CD4-positive, alpha-beta T cell treated with Interleukin-4 for 4 hours (primary cell): ENCODE data around the gene AGMO.

Experiments
- DNase-seq: peaks from one replicate; pipeline ENCODE4 v3.0.0-alpha.2; 2020

The AGMO gene

GRCh38 chr7:15389073-15389472 lies 172.7 kb downstream of the AGMO start:
- DNase-seq, result no peak

GRCh38 chr7:15378494-15379145 lies 183.2 kb downstream of the AGMO start:
- DNase-seq, result no peak

DNA sequence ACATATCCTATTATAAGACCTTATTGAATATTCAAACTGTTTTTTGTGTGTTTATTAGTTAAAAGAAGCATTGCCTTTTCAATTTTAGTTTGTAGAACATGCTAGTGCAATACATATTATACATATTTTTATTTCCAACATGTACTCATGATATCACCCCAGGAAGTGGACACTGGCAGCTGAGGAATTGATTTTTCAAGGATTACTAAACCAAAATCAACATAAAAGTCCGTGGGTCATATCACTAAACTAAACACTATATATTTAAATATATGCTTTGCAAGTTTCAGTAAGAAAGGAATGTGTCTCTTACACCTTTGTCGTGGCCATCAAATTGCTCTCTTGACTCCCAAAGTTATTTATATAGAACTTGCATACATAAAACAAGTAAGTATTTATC lies 185.2 kb downstream of the AGMO start:
- DNase-seq, result no peak

DNA sequence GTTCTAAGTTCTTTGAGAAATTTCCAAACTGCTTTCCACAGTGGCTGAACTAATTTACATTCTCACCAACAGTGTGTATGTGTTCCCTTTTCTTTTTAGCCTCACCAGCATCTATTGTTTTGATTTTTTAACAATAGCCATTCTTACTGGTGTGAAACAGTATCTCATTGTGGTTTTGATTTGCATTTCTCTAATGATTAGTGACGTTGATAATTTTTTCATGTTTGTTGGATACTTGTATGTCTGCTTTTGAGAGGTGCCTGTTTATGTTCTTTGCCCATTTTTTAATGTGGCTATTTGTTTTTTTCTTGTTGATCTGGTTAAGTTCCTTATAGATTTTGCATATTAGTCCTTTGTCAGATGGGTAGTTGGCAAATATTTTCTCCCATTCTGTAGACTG lies 191.4 kb downstream of the AGMO start:
- no peak for DNase-seq

GRCh38 chr7:15368653-15369052 lies 193.2 kb downstream of the AGMO start:
- no peak for DNase-seq

DNA sequence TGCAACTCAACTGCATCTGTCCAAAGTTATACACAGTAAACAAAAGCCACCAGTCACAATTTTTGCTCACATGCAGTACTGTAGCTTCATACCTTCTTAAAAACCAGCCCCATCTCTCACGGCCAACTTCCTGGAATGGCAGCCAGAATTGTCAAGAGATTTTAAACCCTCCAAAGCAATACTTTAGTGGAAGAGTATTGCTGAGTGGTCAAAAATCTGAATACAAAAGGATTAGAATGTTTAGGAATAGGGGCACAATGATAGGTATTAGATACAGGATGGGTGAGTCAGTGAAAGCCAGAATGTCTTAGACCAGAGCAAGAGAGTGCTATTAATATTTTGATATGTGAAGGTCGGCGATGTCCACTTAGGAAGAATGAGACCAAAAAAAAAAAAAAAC lies 193.9 kb downstream of the AGMO start:
- no peak for DNase-seq

DNA sequence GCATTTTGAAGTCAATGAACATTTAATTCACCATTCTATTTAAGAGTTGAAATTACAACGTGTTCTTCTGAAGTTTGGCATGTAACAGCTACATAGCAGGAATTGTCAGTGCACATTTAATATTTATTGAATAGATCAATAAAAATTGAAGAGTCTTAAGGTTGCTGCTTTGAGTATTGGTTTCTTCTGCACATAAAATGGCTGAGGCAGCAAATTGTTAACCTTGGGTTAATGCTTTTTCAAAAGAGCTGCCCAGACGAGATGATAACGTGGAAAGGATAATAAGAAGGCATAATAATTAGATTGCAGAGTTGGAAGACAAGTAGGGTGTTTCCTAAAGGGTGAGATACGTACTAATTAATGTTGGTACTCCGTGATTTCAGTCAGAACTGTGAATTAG lies 203.7 kb downstream of the AGMO start:
- no peak for DNase-seq

DNA sequence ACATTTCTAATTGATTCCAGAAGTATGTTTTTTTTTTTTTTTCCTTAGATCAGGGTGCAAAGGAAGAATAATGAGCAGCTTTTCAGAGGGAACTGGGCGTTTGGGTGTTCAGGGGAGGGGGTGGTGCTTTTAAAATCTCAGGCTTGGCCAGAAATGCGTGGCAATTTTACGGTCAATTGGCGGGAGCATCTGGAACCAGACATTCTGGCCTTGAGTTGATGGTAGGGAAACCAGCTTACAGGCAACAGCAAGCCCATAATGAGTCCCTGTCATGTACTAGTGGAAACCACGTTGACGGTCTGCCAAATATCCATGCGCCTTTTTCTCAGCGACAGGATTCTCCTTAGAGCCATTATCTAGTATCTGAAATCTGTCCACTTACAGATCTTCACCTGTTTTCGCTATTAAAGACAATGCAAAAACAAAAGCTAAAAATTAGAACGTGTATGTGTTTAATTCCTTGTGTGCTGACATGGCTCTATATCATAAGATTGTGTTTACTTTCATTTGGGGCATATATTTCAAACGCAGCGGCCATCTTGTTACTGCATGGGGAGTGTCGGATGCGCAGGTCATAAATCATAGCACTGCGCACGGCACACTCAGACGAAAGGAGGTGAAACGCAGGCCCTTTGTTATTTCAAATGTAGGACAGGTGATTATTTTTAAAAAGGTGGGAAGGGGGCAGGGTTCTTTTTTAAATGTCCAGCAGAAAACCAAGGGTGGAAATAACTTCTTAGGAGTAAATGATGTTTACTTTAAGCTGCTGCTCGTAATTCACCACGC lies 209.2 kb downstream of the AGMO start:
- DNase-seq, result no peak

DNA sequence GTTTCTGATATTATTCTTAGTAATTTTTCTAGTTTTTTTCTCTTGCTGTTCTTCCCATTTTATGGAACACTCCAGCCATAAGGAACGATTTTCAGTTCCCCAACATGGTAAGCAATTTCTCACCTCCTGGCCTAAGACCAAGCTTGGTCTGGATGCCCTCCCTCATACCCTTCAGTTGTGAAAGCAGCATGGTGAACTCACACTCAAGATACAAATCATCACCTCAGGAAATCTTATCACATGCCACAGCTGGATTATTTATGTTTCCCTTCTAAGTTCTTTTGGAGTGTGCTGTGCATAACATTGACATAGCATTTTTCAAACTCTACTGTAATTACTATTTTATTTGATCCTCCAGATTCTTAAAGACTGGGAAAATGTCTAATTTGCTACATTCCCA lies 216.6 kb downstream of the AGMO start:
- DNase-seq, result no peak

DNA sequence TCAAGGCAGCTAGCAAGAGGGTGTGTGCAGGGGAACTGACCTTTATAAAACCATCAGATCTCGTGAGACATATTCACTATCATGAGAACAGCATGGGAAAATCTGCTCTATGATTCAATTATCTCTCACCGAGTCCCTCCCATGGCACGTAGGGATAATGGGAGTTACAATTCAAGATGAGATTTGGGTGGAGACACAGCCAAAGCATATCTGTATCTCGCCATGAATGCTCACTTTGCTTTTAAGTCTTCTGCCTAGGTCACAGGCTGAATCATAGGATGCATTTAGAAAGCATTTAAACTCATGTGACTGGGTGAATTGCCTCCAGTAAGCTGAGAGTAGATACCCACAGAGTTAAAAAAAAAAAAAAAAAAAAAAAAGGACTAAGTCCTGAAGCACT lies 220.0 kb downstream of the AGMO start:
- DNase-seq, result no peak

DNA sequence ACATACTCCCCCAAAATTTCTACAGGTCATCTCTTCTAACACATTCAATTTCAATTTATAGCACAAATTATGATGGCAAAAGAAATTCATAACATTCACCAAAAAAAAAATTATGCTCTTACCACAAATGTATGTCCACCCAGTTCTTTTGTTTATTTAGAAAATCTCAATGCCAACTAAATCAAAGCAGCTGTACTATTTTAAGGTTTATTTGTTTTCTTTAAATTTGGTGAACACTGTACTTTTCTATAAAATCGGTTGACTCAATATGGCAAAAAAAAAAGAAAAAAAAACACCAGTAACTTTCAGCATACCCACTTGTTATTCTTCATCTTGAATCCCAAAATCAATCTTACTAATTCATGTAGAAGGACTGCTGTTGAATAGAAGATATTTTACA lies 225.7 kb downstream of the AGMO start:
- DNase-seq, result no peak

DNA sequence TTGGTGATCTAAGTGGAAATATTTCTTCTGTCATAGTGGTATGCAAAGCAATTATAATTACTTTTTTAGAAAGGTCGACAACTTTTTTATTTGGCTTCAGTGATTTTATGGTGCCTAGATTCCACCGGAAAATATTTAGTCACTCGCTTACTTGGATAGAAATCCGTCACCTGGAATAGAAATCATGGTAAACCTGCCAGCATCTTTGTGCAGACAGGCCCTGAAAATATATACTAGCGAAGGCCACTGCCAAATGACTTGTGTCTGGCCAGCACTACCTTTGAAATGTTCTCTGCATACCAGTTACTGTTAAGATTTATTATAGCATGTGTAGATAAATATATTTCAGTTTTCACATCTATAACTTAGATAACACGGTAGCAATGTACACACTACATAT lies 226.4 kb downstream of the AGMO start:
- DNase-seq, result no peak

GRCh38 chr7:15334536-15335263 lies 227.1 kb downstream of the AGMO start:
- no peak for DNase-seq

GRCh38 chr7:15332956-15333355 lies 228.9 kb downstream of the AGMO start:
- no peak for DNase-seq

- no peak for DNase-seq
Observed at GRCh38 chr7:15330943-15331342, 230.9 kb downstream of the AGMO start.

GRCh38 chr7:15327001-15327400 lies 234.8 kb downstream of the AGMO start:
- no peak for DNase-seq

DNA sequence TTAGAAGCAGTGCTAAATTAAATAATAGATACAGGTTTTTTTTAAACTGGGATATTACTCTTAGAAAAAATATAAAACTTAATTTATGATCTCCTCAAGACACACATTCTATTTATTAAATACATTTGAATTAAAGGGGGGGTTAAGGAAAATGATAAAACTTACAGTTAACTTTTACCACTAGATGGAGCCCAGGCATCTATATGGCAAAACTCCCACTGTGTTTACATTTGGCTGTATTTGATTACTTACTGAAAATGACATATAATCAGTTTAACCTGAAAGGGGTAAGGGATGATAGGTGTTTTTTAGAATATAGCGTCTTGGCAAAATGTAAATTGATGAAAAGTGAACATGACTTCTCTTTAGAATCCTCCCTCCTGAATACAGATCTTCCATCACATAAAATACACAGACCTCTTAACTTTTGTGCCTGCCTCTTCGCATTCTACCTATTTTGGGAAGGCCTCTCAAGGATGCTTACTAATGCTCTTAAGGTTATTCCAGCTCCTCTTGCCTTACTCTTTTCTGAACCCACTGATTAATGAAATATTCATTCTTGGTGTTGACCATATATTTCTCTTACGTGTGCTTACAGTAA lies 235.7 kb downstream of the AGMO start:
- DNase-seq, result no peak

DNA sequence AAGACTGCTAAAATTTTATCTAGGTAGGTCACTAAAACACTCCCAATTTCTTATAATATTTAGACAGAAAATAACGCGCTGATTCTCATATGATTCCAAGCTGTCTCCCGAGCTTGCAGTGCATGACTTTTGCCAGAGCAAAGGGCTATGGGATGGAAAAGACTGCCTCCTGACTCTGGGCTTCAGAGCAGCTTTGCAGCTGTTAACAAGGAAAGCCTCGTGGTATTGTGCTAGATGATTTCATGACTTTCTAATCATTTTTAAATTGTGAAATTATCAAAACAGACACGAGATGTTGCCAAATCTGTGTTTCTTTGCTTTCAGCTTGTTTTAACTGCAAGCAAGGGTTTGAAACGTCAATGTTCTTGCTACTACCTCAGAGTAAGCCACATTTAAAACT lies 238.3 kb downstream of the AGMO start:
- DNase-seq, result no peak

- no peak for DNase-seq
Observed at GRCh38 chr7:15317215-15317614, 244.6 kb downstream of the AGMO start.

DNA sequence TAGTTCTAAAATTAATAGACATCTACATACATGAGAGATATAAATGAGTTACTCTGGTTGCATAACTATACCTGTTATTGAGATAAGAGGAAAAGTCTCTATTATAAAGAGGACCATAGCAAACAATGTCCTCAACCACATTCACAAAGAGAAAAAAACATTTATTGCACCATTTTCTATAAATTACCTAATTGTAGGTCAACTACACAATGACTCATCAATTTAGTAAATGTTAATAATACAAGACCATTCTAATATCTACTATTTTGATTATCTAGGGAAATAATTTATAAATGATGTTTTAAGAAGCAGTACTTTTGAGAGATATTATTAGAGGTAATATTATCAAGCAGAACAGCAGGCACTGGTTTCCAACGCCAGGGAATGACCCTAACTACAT lies 246.1 kb downstream of the AGMO start:
- DNase-seq, result no peak

DNA sequence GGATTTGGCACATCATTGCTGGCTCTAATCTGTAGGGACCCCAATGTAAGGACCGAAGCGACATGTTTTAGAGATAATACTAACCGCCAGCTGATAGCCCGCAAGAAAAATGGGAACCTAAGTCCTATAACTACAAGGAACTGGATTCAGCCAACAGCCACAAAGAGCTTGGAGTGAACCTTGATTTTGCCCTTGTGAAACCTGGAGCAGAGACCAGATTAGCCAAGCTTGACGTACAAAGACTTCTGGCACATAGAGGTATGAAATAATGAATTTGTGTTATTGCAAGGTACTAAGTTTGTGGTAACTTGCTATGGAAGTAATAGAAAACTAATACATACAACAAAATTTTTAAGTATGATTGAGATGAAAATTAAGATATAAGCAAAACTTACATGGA lies 246.9 kb downstream of the AGMO start:
- no peak for DNase-seq

DNA sequence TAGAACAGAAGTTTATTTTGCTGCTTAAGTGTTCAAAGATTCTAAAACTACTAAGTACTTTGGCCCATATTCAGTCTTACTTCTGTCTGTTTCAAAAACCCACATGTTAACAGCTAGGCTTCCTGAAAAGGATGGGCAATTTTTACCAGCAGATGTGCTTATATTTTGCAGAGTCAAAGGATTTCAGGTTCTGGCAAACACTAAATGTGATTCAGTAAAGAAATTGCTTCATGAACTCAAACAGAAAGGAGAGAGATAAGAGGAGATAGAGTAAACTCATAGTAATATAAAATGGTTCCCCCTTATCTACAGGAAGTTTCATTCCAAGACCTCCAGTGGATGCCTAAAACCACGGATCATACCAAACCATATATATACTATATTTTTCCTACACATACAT lies 248.5 kb downstream of the AGMO start:
- no peak for DNase-seq

- no peak for DNase-seq
Observed at GRCh38 chr7:15309872-15310271, 251.9 kb downstream of the AGMO start.

GRCh38 chr7:15308821-15309220 lies 253.0 kb downstream of the AGMO start:
- no peak for DNase-seq
